GM23248 (cell line): ENCODE data around the gene AHCY.

Experiments used
- EZH2 ChIP-seq: fragments of 200-600 bp; sonication (generic); IDR thresholded peaks from 2 replicates; pipeline ENCODE4 v1.6.1; 2018; ENCODE audit warnings: antibody characterized with exemption, mild to moderate bottlenecking; ENCODE audit not compliant: insufficient read depth, poor library complexity, severe bottlenecking
- EZH2phosphoT487 ChIP-seq: fragments of 200-600 bp; sonication (generic); IDR thresholded peaks from 2 replicates; pipeline ENCODE4 v1.6.1; 2018; ENCODE audit warnings: antibody characterized with exemption, moderate library complexity, mild to moderate bottlenecking, low read depth; ENCODE audit not compliant: insufficient read depth

DNA sequence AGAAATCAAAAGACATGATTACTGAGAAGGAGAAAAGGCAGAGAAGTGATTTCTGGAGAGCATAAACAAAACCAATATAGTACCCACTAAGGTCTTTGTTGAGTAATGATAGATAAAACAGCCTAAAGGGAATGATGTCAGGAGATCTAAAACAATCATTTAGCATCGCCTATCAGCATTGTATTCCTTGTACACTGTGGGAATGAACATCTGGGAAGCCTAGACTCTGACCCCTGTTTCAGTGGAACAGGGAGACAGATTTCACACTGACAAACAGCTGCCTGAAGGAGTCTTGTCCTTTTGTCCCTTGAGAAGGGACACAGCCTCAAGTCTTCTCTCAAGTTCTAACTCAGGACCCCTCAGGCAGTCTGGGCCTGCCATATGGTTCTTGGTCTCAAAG, 60.3 kb downstream of the AHCY start:
- TF ChIP-seq EZH2 (no peak), EZH2phosphoT487 (no peak)
